Fibroblast of skin of left biceps (primary cell): ENCODE measurements around the gene CD300C.
"Not testable (repeated sequence)": the region's sequence is repeated elsewhere in the genome, so short reads cannot be mapped to it uniquely, and the experiment has no call there.

Source experiments
- DNase-seq, 2 experiments: peaks; one replicate each; pipeline ENCODE4 v3.0.0-alpha.2; 2013; ENCODE audit warnings: low read depth in 2 of 2

CD300C gene

DNA sequence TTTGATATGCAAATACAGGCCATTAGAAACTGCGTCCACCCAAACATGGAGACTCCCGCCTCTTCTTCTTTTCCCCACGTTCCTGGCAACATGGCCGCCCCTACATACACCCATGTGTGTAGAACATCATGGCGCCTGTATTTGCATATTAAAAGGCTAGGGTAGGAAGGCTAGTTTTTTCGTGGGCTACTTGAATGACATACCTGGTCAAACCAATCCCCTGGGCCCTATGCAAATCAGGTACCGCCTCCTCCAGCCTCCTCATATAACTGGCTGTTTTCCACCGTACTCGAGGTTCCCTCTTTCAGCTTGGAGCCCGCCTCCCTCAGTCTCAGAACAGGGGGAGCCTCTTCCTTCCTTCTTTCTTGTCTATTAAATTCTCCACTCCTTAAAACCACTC is 13.8 kb downstream of the CD300C start:
- DNase-seq = no peak

DNA sequence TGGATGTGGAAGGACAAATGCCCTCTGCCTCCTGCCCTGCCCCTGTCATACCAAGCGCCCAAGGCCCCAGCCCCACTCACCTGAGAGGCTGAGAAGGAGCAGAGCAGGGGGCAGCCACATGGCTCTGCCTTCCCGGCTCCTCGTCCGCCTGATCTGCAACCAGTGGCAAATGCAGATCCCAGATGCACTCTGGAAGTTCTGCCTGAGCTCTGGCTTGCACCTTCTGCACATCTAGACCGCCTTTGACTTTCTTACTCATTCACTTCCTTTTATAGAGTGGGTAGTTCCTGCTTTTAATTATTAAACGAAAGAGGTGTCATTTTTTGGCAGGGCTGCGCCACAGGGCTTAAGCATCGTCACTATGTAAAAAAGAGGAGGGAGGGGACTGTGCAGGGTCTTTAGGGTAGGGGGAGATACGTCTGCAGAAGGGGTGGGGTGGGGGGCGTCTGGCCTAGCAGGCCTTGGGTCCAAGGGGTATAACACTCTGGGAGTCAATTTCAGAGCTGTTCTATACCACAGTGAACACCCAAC is 14.6 kb downstream of the CD300C start, which contains the start of gene CD300LB:
Gene CD300LB (minus strand): TSS at position 245 of the 531 bp plus-strand sequence. CDS start 125 bp downstream, at position 120.
- no peak for DNase-seq

DNA sequence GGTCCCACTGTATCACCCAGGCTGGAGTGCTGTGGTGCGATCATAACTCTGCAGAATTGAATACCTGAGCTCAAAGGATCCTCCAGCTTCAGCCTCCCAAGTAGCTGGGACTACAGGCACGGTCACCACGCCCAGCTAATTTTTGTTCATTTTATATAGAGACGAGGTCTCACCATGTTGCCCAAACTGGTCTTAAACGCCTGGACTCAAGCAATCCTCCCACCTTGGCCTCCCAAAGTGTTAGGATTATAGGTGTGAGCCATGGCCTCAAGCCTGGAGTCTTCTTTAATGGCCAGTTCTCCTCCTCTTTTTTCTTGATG is 15.1 kb downstream of the CD300C start:
- DNase-seq = no peak

DNA sequence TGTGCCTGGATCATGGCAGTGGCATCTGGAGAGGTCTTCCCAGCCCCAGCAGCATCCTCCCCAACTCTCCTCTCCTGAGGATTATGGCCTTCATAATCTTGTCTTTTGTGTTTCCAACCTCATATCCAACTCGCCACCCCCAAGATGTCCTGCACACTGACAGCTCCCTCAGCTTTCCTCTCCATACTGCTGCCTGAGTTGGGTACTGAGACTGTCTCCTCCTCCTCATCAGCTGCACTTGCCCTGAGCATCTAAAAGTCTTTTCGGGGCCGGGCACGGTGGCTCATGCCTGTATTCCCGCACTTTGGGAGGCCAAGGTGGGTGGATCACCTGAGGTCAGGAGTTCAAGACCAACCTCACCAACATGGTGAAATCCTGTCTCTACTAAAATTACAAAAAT is 16.7 kb downstream of the CD300C start:
- no peak for DNase-seq

DNA sequence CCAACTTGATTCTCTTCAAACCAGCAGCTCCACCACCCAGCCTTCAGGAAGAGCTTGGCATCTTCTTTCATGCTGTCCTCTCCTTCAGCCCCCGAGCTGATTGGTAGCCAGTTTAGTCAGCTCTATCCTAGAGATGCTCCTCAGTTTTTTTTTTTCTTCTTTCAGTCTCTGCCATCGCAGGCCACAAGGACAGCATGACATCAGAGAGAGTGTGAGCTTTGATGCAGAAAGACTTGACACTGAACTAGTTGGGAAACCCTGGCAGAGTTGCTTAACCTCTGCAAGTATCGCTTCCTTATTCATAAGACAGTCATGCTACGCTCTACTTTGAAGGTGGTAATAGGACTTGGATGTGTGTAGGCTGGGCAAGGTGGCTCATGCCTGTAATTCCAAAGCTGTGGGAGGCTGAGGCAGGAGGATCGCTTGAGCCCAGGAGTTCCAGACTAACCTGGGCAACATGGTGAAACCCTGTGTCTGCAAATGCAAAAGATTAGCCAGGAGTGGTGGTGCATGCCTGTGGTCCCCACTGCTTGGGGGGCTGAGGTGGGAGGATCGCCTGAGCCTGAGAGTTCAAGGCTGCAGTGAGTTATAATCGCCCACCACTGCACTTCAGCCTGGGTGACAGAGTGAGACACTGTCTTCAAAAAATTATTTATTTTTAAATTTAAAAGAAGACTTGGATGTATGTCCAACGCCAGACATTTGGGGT is 17.3 kb downstream of the CD300C start:
- DNase-seq = no peak

DNA sequence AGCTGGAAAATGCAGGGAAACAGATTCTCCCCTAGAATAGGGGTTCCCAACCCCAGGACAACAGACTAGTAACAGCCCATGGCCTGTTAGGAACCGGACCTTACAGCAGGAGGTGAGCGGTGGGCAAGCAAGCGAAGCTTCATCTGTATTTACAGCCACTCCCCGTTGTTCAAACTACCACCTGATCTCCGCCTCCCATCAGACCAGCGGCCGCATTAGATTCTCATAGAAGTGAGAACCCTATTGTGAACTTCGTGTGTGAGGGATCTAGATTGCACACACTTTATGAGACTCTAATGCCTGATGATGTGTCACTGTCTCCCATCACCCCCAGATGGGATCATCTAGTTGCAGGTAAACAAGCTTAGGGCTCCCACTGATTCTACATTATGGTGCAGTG is 18.2 kb downstream of the CD300C start:
- DNase-seq = no peak

DNA sequence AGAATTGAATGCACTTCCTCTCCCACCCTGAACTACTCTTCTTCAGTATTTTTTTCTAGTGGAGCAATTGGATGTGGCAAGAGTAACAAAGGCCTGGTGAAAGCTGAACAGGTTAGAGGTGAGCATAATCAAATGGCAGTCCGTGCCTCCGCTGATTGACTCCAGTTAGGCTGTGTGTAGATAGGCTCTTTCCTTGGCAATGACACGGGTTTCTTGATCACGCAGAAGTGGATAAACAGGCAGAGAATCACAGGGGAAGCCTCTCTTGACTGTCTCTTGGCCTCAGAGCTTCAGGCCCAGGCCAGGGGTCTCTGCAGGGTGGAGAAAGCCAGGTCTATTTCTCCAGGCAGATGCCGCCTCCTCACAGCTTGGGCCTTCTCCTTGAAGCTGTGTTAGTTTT is 18.8 kb downstream of the CD300C start:
- DNase-seq = no peak

DNA sequence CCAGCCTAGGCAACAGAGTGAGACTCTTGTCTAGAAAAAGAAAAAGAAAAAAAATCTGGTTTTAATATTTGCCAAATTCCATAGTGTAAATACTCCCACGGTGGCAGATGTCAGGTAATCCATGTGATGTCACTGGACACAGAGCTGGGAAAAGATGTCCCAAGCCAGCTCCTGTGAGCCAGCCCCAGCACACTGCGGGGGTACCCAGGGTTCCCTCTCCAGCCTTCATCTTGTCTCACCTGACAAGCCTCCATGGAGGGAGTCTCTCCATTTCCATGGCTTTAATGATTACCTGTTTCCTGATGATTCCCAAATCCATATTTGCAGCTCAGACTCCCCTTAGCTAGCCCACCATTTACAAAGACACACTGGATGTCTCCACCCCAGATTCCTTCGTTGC is 19.2 kb downstream of the CD300C start:
- DNase-seq = no peak

DNA sequence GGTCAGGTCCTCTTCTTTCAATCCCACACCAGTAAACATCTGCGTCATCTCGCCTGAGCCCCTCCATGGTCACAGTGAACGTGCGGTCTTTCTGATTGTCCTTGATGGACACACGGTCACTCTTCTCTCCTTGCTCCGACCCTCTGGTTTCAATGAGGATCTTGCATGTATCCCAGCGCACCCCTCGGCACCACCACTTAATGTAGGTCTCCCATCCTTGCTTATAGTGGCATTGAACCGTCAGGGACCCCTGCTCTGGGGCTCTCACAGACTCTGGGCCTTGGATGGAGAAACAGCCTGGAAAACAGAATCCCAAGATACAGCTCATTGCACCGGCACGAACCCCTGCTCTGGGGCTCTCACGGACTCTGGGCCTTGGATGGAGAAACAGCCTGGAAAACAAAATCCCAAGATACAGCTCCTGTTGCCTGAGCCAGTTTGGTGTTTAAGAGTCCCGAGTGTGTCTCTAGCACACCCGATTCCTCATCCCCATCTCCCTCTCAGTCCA is 20.1 kb downstream of the CD300C start:
- no peak for DNase-seq

DNA sequence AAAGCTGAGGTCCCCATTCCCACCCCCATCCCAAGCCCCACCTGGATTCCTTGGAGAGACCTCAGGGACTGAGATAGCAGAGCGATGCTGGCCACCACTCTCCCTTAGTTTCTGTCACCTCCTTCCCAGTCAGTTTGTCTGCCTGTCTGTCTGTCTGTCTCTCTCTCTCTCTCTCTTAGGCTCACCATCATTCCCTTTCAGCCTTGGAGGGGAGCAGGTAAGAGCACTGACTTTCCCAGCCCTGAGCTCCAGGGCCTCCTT is 20.5 kb downstream of the CD300C start:
- no peak for DNase-seq

DNA sequence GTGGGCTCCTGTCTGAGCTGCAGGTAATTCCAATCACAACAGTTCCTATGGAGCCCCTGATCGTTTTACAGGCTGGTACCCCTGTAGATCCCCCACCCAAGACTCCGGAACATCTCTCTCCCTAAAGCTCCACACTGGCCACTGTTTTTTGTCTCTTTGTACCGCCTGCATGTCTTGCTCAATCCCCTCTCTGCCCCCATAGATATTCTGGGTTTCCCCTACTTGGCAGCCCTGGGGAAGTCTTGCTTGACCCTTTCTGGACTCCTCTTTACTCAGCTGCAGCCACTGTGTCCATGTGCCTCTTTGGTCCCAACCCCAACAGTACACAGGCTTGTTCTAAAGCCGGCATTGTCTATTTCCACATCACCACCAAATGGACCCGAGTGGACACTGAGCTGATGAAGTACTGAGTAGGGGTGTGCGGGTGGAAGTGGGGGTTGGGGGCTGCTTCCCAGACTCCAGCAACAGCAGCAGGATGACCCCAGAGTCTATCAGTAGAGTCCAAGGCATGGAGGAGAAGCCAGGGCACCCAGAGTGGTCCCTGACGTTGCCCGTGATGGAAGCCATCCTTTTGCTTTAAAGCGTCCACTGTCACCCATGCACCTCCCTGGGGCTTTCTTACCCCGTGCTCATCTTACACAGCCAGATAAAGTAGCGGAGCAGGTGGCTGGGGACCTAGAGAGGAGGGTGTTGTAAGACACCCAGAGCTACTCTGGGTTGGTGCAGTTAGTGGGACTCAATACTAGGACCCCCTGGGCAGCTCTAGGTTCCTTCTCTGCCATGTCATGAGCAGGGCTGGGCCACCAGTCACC is 21.1 kb downstream of the CD300C start:
- DNase-seq = no peak

DNA sequence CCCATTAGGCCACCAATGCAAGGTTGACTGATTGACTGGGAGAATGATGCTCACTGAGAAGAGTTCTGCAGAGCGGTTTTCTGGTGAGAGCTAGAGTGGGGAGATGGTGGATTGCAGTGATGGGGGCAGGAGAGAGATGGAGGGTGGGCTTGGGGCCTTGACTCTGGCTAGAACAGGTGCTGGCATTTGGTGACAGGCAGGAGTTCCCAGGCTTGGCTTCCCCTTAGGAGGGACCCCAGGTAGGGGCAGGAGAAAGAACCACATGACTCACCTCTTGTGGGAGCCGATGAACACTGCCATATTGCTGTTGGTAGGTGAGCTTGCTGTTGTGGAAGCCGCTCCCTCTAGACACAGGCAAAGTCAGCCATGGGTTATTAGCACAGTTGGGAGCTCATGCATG is 22.6 kb downstream of the CD300C start:
- DNase-seq = no peak

DNA sequence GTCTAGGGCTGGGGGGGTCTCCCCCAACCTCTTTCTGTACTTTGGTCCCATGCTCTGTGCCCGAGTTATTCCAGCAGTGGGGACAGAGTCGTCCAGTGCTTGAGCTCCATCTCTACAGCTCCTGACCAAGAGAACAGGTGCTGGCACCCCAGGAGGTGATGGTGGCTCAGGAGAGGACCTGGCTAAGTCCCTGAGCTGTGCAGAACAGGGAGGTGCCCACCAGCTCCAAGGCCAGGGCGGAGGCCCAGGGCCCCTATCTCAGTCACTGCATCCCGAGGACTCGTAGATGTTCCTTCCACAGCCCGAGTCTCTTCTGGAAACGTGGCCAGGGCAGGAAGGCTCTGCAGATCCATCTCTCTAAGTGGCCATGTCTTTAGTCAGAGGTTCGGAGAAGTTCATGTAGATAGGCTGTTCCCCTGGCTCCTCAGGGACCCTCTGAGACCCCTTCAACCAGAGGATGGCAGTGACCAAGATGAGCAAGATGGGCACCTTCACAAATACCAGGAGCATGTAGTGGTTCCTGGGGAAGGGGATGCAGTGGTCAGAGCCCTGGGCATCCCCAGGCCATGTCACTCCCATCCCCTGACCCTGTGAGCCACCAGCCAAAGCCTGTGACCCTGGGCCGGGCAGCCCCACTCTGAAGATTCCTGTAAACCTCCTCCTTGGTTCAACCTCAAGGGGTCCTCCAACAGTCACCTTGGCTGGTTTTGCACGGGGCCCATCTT is 23.4 kb downstream of the CD300C start:
- no peak for DNase-seq

DNA sequence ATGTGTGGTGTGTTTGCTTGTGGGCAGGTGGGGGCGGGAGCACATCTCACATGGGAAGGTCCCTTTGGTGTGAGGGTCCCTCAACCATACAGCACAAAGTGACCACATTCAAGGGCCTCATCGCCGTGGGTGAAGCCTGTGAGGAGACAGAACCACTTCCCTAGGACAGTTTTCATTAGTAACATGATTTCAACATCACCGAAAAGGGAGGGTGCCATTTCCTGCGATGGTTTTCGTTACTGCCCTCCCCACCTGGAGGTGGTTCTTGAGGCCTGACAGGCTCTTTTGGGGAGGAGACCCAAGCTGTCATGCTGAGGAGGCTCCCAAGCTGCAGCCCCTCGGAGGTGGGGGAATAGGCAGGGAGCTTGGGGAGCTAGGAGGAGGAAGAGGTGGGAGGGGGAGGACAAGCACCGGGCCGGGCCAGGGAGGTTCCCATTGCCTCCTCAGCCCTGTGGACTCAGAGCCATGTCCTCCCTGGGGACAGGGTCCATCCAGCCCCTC is 24.2 kb downstream of the CD300C start:
- no peak for DNase-seq

DNA sequence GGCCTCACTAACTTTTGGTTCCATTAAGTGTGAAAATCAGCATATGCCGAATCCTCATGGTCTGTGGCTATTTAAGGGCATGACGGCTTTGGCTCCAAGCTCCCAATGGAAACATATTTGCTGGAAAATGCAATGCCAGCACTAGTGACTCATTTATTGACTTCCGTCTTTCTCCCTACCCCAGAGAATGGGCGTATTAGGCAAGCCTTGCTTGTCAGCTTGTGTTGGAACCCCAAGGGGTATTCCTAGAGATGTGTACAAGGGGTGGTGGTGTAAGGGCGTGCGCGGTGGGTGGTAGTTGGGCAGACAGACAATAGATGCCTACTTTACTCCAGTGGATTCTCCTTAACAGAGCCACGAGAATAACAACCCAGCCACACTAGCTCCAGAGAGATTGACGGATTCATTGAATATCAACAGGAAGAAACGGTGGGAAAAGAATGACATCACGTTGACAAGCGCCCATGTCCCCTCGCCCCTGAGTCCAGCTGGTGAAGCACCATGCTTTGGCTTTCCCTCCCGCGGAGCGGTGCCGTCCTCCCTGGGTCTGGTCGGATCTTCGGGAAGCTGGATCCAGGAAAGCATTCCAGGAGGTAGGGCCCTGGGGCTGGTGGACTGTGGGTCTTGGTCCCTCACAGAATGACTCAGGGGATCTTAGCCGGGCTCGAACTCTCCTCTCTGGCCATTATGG is 25.0 kb downstream of the CD300C start:
- no peak for DNase-seq

DNA sequence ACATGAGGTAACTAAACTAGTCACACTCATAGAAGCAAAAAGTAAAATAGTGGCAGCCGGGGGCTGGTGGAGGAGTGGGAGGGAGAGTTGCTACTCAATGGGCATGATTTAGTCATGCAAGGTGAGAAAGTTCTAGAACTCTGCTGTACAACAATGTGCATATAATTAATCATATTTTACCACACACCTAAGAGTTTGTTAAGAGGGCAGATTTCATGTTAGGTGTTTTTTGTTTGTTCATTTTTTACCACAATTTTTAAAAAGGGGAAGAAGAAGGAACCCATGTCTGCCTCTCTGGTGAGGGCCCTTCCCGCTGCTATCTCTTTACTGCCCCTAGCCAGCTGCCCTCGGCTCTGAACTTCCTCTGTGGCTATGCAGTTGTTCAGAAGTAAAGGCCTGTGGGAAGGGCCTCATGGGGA is 25.9 kb downstream of the CD300C start:
- DNase-seq = no peak

DNA sequence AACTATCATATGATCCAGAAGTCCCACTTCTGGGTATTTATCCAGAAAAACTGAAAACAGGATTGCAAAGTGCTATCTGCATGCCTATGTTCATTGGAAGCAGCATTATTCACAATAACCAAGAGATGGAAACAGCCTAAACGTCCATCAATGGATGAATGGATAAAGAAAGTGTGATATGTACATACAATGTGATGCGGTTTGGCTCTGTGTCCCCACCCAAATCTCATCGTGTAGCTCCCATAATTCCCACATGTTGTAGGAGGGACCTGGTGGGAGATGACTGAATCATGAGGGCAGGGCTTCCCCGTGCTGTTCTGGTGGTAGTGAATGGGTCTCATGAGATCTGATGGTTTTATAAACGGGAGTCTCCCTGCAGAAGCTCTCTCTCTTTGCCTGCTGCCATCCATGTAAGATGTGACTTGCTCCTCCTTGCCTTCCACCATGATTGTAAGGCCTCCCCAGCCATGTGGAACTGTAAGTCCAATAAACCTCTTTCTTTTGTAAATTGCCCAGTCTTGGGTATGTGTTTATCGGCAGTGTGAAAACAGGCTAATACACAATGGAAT is 27.4 kb downstream of the CD300C start:
- DNase-seq = not testable (repeated sequence)

DNA sequence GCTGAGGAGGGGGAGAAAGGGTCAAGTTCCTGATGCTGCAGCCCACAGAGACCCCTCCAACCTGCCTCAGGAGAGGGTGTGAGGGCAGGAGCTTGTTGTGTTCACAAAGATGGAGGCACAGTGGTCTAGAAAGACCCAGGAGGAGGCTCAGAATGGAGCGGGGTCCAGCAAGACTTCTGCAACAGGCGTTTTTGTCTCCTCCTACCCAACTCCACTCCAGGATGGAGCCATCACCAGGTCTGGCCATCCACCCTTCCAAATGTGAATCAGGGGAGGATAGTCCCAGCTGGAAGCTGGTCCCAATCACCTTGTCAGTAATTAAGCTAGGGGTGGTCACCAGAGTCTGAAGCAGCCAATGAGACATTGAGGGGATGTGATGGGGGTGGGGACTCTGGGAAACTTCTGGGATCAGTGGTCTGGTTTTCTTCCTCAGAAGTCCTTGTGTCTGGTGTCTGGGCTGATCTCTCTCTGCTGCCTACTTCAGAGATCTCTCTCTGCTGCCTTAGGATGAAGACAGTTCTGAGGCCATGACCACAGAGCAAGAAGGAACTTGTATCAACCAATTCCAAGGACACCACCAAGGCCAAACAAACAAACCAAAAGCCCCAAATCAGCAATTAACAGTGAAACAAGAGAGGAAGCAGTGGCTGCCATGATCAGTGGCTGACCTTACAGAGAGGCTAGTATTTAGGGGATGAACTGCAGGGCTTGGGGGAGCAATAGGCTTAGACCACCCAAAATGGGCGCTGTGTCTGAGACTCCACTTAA is 29.2 kb downstream of the CD300C start:
- no peak for DNase-seq

DNA sequence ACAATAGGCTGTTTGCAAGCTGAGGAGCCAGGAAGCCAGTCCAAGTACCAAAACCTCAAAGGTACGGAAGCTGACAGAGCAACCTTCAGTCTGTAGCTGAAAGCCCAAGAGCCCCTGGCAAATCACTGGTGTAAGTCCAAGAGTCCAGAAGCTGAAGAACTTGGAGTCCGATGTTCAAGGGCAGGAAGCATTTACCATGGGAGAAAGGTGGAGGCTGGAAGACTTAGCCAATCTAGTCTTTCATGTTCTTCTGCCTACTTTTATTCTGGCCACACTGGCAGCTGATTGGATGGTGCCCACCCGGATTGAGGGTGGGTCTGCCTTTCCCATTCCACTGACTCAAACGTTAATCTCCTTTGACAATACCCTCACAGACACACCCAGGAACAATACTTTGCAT is 30.0 kb downstream of the CD300C start:
- DNase-seq = no peak

DNA sequence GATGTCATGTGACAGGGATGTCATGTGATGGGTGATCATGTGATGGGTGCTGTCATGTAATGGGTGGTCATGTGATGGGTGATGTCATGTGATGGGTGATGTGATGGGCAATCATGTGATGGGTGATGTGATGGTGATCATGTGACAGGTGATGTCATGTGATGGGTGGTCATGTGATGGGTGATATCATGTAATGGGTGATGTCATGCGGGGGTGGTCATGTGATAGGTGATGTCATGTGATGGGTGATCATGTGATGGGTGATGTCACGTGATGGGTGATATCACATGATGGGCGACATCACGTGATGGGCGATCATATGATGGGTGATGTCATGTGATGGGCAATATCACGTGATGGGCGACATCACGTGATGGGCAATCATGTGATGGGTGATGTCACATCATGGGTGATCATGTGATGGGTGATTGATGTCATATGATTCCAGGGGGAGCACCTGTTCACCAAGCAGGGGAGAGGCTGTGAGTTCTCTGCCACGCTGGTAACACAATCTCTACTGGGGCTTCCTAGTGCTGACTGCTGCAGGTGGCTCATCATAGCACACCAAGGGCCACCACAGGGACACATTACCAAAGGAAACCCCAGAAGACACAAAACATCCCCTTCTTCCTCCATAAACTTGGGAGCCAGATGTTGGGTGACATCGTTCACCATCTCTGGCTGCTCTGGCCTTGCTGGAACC is 31.1 kb downstream of the CD300C start:
- no peak for DNase-seq
